ENCODE measurements around the gene NTN1.

Gene NTN1

DNA sequence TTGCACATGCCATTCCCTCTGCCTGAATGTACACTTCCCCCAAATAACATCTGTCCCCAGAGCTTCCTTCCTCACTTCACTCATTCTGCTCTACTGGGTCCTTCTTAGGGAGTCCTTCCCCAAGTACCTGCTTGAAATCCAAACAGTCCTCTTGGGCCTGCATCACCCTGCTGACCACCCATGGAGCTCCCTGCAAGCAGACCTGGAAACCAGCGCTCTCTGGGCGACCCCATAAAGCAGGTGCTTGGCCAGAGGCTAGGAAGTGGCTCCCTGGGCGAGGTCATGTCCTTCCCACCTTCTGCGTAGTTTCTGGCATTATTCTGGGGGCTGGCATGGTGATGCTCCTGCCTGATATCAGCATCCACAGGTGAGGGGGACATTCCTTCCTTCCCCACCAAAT is 12.2 kb upstream of the NTN1 start:
- H4K20me1 ChIP-seq (ENCODE audit: insufficient read depth): no peaks in the 10 kb centered on the region
- H3K9ac ChIP-seq: no peak overlapping the region
- no peak overlapping the region for H3K4me3 ChIP-seq (IDR thresholded peaks at IDR 0.05; ENCODE audit: insufficient read depth, low read depth, low read length)
- TF ChIP-seq, protein P1, sequence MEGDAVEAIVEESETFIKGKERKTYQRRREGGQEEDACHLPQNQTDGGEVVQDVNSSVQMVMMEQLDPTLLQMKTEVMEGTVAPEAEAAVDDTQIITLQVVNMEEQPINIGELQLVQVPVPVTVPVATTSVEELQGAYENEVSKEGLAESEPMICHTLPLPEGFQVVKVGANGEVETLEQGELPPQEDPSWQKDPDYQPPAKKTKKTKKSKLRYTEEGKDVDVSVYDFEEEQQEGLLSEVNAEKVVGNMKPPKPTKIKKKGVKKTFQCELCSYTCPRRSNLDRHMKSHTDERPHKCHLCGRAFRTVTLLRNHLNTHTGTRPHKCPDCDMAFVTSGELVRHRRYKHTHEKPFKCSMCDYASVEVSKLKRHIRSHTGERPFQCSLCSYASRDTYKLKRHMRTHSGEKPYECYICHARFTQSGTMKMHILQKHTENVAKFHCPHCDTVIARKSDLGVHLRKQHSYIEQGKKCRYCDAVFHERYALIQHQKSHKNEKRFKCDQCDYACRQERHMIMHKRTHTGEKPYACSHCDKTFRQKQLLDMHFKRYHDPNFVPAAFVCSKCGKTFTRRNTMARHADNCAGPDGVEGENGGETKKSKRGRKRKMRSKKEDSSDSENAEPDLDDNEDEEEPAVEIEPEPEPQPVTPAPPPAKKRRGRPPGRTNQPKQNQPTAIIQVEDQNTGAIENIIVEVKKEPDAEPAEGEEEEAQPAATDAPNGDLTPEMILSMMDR (conservative IDR thresholded peaks at IDR 0.05; ENCODE audit: low read depth, low read length): no peak
- H3K79me2 ChIP-seq (ENCODE audit: insufficient read depth, low read depth): no peaks in the 10 kb centered on the region
- no peak overlapping the region for H3K4me2 ChIP-seq
- no peaks in the 10 kb centered on the region for H3K4me1 ChIP-seq (ENCODE audit: low read depth, poor library complexity, severe bottlenecking)
- no peaks in the 10 kb centered on the region for H3K36me3 ChIP-seq (ENCODE audit: insufficient read depth)
- H2AFZ ChIP-seq (ENCODE audit: low read depth): no peak overlapping the region
- no peak overlapping the region for H3K27ac ChIP-seq
- H3K27me3 ChIP-seq (ENCODE audit: insufficient read depth, low read depth): no peaks in the 10 kb centered on the region

DNA sequence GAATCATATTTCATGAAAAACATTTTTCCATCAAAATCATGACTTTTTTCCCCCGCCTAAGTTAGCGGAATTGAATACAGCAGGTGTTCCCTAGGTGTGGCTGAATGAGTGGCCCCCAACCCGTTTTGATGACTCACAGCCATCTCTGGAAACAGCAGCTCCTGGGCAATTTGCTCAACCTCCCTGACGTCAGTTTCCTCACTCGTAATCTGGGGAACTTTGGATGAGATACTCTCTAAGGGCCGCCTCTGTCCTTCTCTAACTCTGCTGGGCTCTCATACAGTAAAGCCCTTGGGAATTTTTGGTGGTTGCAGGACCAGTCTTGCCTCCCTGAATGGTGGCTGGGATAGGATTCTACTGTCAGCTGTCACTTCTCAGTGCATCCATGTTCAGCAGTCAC is 11.6 kb upstream of the NTN1 start:
- Histone ChIP-seq H4K20me1 (ENCODE audit: insufficient read depth) (no peaks in the 10 kb centered on the region), H2AFZ (ENCODE audit: low read depth) (no peak overlapping the region), H3K36me3 (ENCODE audit: insufficient read depth) (no peaks in the 10 kb centered on the region), H3K9ac (no peak overlapping the region), H3K4me2 (no peak overlapping the region), H3K4me1 (ENCODE audit: low read depth, poor library complexity, severe bottlenecking) (no peaks in the 10 kb centered on the region), H3K4me3 (IDR thresholded peaks at IDR 0.05; ENCODE audit: insufficient read depth, low read depth, low read length) (no peak overlapping the region), H3K27ac (no peak overlapping the region), H3K79me2 (ENCODE audit: insufficient read depth, low read depth) (no peaks in the 10 kb centered on the region), H3K27me3 (ENCODE audit: insufficient read depth, low read depth) (no peaks in the 10 kb centered on the region)
- TF ChIP-seq, protein P1 (conservative IDR thresholded peaks at IDR 0.05; ENCODE audit: low read depth, low read length): no peak

DNA sequence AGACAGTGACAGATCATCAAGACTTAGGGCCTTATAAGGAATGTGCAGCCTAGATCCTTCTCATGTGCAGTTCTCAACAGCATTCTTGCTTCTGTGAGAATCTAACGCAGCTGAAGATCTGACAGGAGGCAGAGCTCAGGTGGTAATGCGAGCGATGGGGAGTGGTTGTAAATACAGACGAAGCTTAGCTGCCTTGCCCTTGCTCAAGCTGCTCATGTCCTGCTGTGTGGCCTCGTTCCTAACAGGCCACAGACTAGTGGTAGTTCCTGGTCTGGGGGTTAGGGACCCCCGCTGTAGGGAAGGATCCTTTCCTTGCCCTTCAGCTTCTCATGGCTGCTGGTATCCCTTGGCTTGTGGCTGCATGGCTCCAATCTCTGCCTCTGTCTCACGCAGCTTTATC is 10.3 kb upstream of the NTN1 start:
- Histone ChIP-seq H3K4me3 (IDR thresholded peaks at IDR 0.05; ENCODE audit: insufficient read depth, low read depth, low read length) (no peak overlapping the region), H3K27me3 (ENCODE audit: insufficient read depth, low read depth) (no peaks in the 10 kb centered on the region), H4K20me1 (ENCODE audit: insufficient read depth) (no peaks in the 10 kb centered on the region), H3K4me1 (ENCODE audit: low read depth, poor library complexity, severe bottlenecking) (no peaks in the 10 kb centered on the region), H3K79me2 (ENCODE audit: insufficient read depth, low read depth) (no peaks in the 10 kb centered on the region), H3K36me3 (ENCODE audit: insufficient read depth) (no peaks in the 10 kb centered on the region), H3K27ac (no peak overlapping the region), H3K9ac (no peak overlapping the region), H3K4me2 (no peak overlapping the region), H2AFZ (ENCODE audit: low read depth) (no peak overlapping the region)
- TF ChIP-seq, protein P1 (conservative IDR thresholded peaks at IDR 0.05; ENCODE audit: low read depth, low read length): no peak

DNA sequence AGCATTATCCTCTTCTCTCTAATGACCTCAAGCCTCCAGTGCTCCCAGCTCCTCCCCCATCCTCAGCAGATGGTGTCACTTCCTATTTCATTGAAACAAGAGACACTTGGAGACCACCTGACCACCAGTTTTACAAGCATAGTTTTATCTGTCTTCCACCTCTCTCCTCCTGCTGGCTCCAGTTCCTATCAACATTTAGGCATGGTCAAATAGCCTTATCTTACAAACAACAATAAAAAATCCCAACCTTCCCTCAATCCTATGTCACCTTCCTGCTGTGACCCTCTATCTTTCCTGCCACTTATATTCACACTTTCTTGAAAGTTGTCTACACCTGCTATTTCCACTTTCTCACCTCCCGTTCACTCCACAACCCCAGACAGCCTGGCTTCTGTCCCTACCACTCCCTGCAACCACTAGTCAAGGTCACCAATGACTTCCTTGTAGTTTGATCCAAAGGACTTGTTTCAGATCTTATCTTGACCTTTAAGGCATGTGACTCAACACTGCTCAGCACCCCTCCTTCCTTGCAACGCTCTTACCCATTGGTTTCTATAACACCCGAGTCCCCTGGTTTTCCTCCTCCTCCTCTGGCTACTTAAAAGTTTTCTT is 4.3 kb upstream of the NTN1 start:
- no peaks in the 10 kb centered on the region for H3K79me2 ChIP-seq (ENCODE audit: insufficient read depth, low read depth)
- H3K4me1 ChIP-seq (ENCODE audit: low read depth, poor library complexity, severe bottlenecking): no peaks in the 10 kb centered on the region

More for the DNA sequence above, 4.3 kb upstream of the NTN1 start:
- Histone ChIP-seq H3K27me3 (ENCODE audit: insufficient read depth, low read depth) (no peaks in the 10 kb centered on the region), H2AFZ (ENCODE audit: low read depth) (no peak overlapping the region), H3K4me2 (no peak overlapping the region), H3K27ac (no peak overlapping the region), H4K20me1 (ENCODE audit: insufficient read depth) (no peaks in the 10 kb centered on the region), H3K36me3 (ENCODE audit: insufficient read depth) (no peaks in the 10 kb centered on the region), H3K4me3 (IDR thresholded peaks at IDR 0.05; ENCODE audit: insufficient read depth, low read depth, low read length) (no peak overlapping the region), H3K9ac (no peak overlapping the region)
- TF ChIP-seq, protein P1 (conservative IDR thresholded peaks at IDR 0.05; ENCODE audit: low read depth, low read length): no peak

Data from KMS-11 (cell line).